HCT116 (cell line): ENCODE measurements around the gene AASS. TPM values are rescaled to one million over a fixed set of nuclear protein-coding genes. Genes with fewer than 3 reads are reported as not detected.

Experiments used
- ATAC-seq: fragments of 200-7000 bp; cut with Tn5 transposase; 2 replicates; pipeline ENCODE4 v1.9.1; 2020; ENCODE audit warnings: mild to moderate bottlenecking, moderate library complexity
- BruUV-seq: library from RNA; stranded (reverse); fragments of 400-500 nt; replicated peaks from 2 replicates; lab custom pipeline; 2021; lab: Mats Ljungman, UMichigan
- CTCF ChIA-PET: fragments of 300-600 bp; sonication (Branson Sonifier 250); formaldehyde crosslinking; loops from one replicate; lab custom pipeline; 2021; ENCODE audit warnings: antibody characterized with exemption; lab: Charles Lee
- POLR2A ChIA-PET: fragments of 300-600, 350-600 bp; sonication (Branson Sonifier 250); formaldehyde crosslinking; loops from one replicate; lab custom pipeline; 2021; ENCODE audit warnings: antibody characterized with exemption; lab: Charles Lee
- RAD21 ChIA-PET, 2 experiments: fragments of 300-600 bp; sonication (Branson Sonifier 250); formaldehyde crosslinking; loops; one replicate each; lab custom pipeline; 2023; ENCODE audit warnings: low total read pairs in 2 of 2; ENCODE audit not compliant: uncharacterized antibody in 2 of 2, unreplicated experiment in 2 of 2, low non-redundant PET in 1 of 2; lab: Charles Lee
- DNase-seq: peaks from one replicate; pipeline ENCODE4 v3.0.0-alpha.2; 2010; ENCODE audit warnings: low read depth, low spot score
- H2AFZ ChIP-seq: fragments of 200-600 bp; shearing (Covaris generic), sonication (generic); 2 replicates; pipeline ENCODE4 v1.6.1; 2017; ENCODE audit warnings: low read depth, mixed run types, mixed read lengths, antibody characterized with exemption, low read length; ENCODE audit not compliant: poor library complexity, severe bottlenecking
- H3K27ac ChIP-seq: 2 replicates; pipeline ENCODE4 v1.5.1; 2012; ENCODE audit warnings: low read depth, low read length
- H3K27me3 ChIP-seq: fragments of 200-600 bp; sonication (generic); 2 replicates; pipeline ENCODE4 v1.6.1; 2016; ENCODE audit warnings: mixed run types, low read length, mixed read lengths; ENCODE audit not compliant: insufficient read depth
- H3K36me3 ChIP-seq, 2 experiments: fragments of 200-500 bp in 1 of 2; fragments of 200-600 bp in 1 of 2; sonication (Bioruptor generic) in 1 of 2; sonication (generic) in 1 of 2; 2 replicates each; pipeline versions ENCODE4 v1.5.1 to v1.6.1; 2014 to 2016; ENCODE audit warnings: low read length in 2 of 2, inconsistent platforms in 1 of 2, mixed read lengths in 1 of 2, mixed run types in 1 of 2; ENCODE audit not compliant: insufficient read depth in 2 of 2, control insufficient read depth in 1 of 2
- H3K4me1 ChIP-seq, 2 experiments: fragments of 200-600 bp in 1 of 2; sonication (generic) in 1 of 2; 2 replicates each; pipeline versions ENCODE4 v1.5.1 to v1.6.1; 2012 to 2017; ENCODE audit warnings: low read length in 2 of 2, inconsistent platforms in 1 of 2, mild to moderate bottlenecking in 1 of 2, mixed read lengths in 1 of 2, mixed run types in 1 of 2, moderate library complexity in 1 of 2; ENCODE audit not compliant: insufficient read depth in 2 of 2, control insufficient read depth in 1 of 2
- H3K4me2 ChIP-seq: fragments of 200-600 bp; sonication (generic); 2 replicates; pipeline ENCODE4 v1.6.1; 2017; ENCODE audit warnings: mixed run types, low read length, mixed read lengths
- H3K4me3 ChIP-seq, 2 experiments: fragments of 200-600 bp in 1 of 2; sonication (generic) in 1 of 2; replicated peaks in 1 of 2; 2 replicates each; pipeline ENCODE4 v1.5.1; 2011 to 2016; ENCODE audit warnings: low read length in 2 of 2, control low read depth in 1 of 2, low read depth in 1 of 2, mild to moderate bottlenecking in 1 of 2, mixed read lengths in 1 of 2, mixed run types in 1 of 2
- H3K79me2 ChIP-seq: fragments of 200-600 bp; sonication (generic); 2 replicates; pipeline ENCODE4 v1.6.1; 2017; ENCODE audit warnings: mild to moderate bottlenecking, mixed run types, low read length, moderate library complexity, mixed read lengths; ENCODE audit not compliant: insufficient read depth
- H3K9ac ChIP-seq: fragments of 200-600 bp; sonication (generic); 2 replicates; pipeline ENCODE4 v1.6.1; 2016; ENCODE audit warnings: low read length, mixed read lengths
- H3K9me2 ChIP-seq: fragments of 200-600 bp; sonication (generic), shearing (Covaris generic); 2 replicates; pipeline ENCODE4 v1.6.1; 2017; ENCODE audit warnings: mixed run types, mild to moderate bottlenecking, moderate library complexity; ENCODE audit not compliant: insufficient read depth
- H3K9me3 ChIP-seq, 2 experiments: fragments of 200-500 bp in 1 of 2; fragments of 200-600 bp in 1 of 2; sonication (Bioruptor generic) in 1 of 2; sonication (generic) in 1 of 2; 2 replicates each; pipeline ENCODE4 v1.6.1; 2014 to 2017; ENCODE audit warnings: low read length in 2 of 2, mixed read lengths in 2 of 2, inconsistent platforms in 1 of 2, low read depth in 1 of 2, mild to moderate bottlenecking in 1 of 2, mixed run types in 1 of 2, moderate library complexity in 1 of 2; ENCODE audit not compliant: control insufficient read depth in 1 of 2, insufficient read depth in 1 of 2
- H4K20me1 ChIP-seq: fragments of 200-600 bp; sonication (generic), shearing (Covaris generic); 2 replicates; pipeline ENCODE4 v1.6.1; 2017; ENCODE audit warnings: mixed run types, mild to moderate bottlenecking, moderate library complexity; ENCODE audit not compliant: insufficient read depth
- ATF3 ChIP-seq: IDR thresholded peaks from 2 replicates; pipeline ENCODE4 v1.6.1; 2012
- CEBPB ChIP-seq: IDR thresholded peaks from 2 replicates; pipeline ENCODE4 v1.6.1; 2012; ENCODE audit warnings: low read depth
- CTCF ChIP-seq, 3 experiments: fragments of 200-600 bp in 1 of 3; sonication (generic) in 1 of 3; IDR thresholded peaks in 2 of 3; conservative IDR thresholded peaks in 1 of 3; 2 replicates each; pipeline ENCODE4 v1.5.1; 2012 to 2017; ENCODE audit warnings: low read depth in 2 of 3, low read length in 2 of 3, antibody characterized with exemption in 1 of 3, borderline replicate concordance in 1 of 3, control low read depth in 1 of 3, mild to moderate bottlenecking in 1 of 3, mixed read lengths in 1 of 3, mixed run types in 1 of 3, moderate library complexity in 1 of 3; ENCODE audit not compliant: insufficient read depth in 1 of 3
- EGR1 ChIP-seq: IDR thresholded peaks from 2 replicates; pipeline ENCODE4 v1.6.1; 2012; ENCODE audit warnings: low read depth
- ELF1 ChIP-seq: IDR thresholded peaks from 2 replicates; pipeline ENCODE4 v1.6.1; 2012; ENCODE audit warnings: low read depth, borderline replicate concordance
- EZH2 ChIP-seq: fragments of 200-600 bp; sonication (generic); IDR thresholded peaks from 2 replicates; pipeline ENCODE4 v1.6.1; 2017; ENCODE audit warnings: antibody characterized with exemption, mixed run types
- EZH2phosphoT487 ChIP-seq: fragments of 200-600 bp; IDR thresholded peaks from 2 replicates; pipeline ENCODE4 v1.6.1; 2018; ENCODE audit warnings: antibody characterized with exemption, borderline replicate concordance
- FOSL1 ChIP-seq: IDR thresholded peaks from 2 replicates; pipeline ENCODE4 v1.6.1; 2012; ENCODE audit warnings: low read depth
- JUND ChIP-seq: IDR thresholded peaks from 2 replicates; pipeline ENCODE4 v1.6.1; 2012
- MAX ChIP-seq: IDR thresholded peaks from 2 replicates; pipeline ENCODE4 v1.6.1; 2012
- POLR2A ChIP-seq: IDR thresholded peaks from 2 replicates; pipeline ENCODE4 v1.7.0; 2011; ENCODE audit warnings: borderline replicate concordance; ENCODE audit not compliant: insufficient read depth, insufficient read length; ENCODE audit errors: extremely low read depth
- RAD21 ChIP-seq: IDR thresholded peaks from 2 replicates; pipeline ENCODE4 v1.6.1; 2012; ENCODE audit warnings: low read depth, mild to moderate bottlenecking
- SRF ChIP-seq: IDR thresholded peaks from 2 replicates; pipeline ENCODE4 v1.6.1; 2012; ENCODE audit warnings: low read depth
- ZBTB33 ChIP-seq: IDR thresholded peaks from 2 replicates; pipeline ENCODE4 v1.6.1; 2011; ENCODE audit warnings: mild to moderate bottlenecking, low read length, moderate library complexity; ENCODE audit not compliant: insufficient replicate concordance; ENCODE audit errors: extremely low read depth
- intact Hi-C: fragments of 100-400 bp; cut with micrococcal nuclease; formaldehyde crosslinking; loops from 2 replicates; pipeline ENCODE4 v1.10.0; 2022
- total RNA-seq: library from RNA; stranded (reverse); gene quantifications from one replicate; pipeline ENCODE4 v1.2.1, GENCODE V29; 2021; ENCODE audit not compliant: unreplicated experiment

AASS gene
- total RNA-seq, 1 experiment from 2014 or later: 5.1 TPM

- TF ChIP-seq EGR1 (no peak), EZH2phosphoT487 (no peak), SRF (no peak)
- TF ChIP-seq, all 23 proteins: peak for 0
These were observed 77.0 kb downstream of the AASS start (continued) for GRCh38 chr7:122067077-122067476.

GRCh38 chr7:122064971-122065370, 79.1 kb downstream of the AASS start:
- no peaks in the 10 kb centered on the region for H3K4me1 ChIP-seq
- no peaks in the 10 kb centered on the region for H3K27me3 ChIP-seq
- ChIA-PET CTCF (no interaction called here), POLR2A (no interaction called here), RAD21 (no interaction called here)
- no peak overlapping the region for H2AFZ ChIP-seq
- H3K79me2 ChIP-seq: no peaks in the 10 kb centered on the region
- no peak overlapping the region for H3K27ac ChIP-seq
- no peak for DNase-seq
- intact Hi-C loops: no loop called here
- no peak overlapping the region for H3K4me3 ChIP-seq
- TF ChIP-seq POLR2A (no peak), MAX (no peak), ZBTB33 (no peak), ATF3 (no peak), EZH2phosphoT487 (no peak), FOSL1 (no peak), RAD21 (no peak), EZH2 (no peak), ELF1 (no peak), JUND (no peak), CEBPB (no peak), CTCF (IDR thresholded peaks at IDR 0.05 in 2 of 3, conservative IDR thresholded peaks at IDR 0.05 in 1 of 3; ENCODE audit: borderline replicate concordance in 1 of 3, insufficient read depth in 1 of 3, low read depth in 2 of 3, low read length in 2 of 3) (no peak)
- no peaks in the 10 kb centered on the region for H4K20me1 ChIP-seq
- BruUV-seq: no TSS peak
- ATAC-seq: no peak
- H3K9ac ChIP-seq: no peak overlapping the region
- H3K36me3 ChIP-seq: no peaks in the 10 kb centered on the region
- H3K4me2 ChIP-seq: no peak overlapping the region
- H3K9me3 ChIP-seq: no peaks in the 10 kb centered on the region
- H3K9me2 ChIP-seq: no peaks in the 10 kb centered on the region
